GM19372 (cell line): ENCODE results near the gene CREB3L2.
A peak's percentile ranks its signal among the peaks of the same experiment; 100 is the strongest.
"Not testable (repeated sequence)": the region's sequence is repeated elsewhere in the genome, so short reads cannot be mapped to it uniquely, and the experiment has no call there.

Experiments used
- ATAC-seq: cut with Tn5 transposase; IDR thresholded peaks from one replicate; pipeline ENCODE4 v1.9.1; 2021; ENCODE audit warnings: mild to moderate bottlenecking, low read depth, moderate library complexity; ENCODE audit not compliant: unreplicated experiment

CREB3L2 gene

GRCh38 chr7:137908106-137908505 lies 93.8 kb downstream of the CREB3L2 start:
- no peak for ATAC-seq

- ATAC-seq = not testable (repeated sequence)
Measured at GRCh38 chr7:137906636-137907035, 95.2 kb downstream of the CREB3L2 start.

GRCh38 chr7:137904833-137905232 lies 97.1 kb downstream of the CREB3L2 start:
- no peak for ATAC-seq

GRCh38 chr7:137903382-137904169 lies 98.3 kb downstream of the CREB3L2 start:
- peak; percentile 66 for ATAC-seq

GRCh38 chr7:137900137-137900536 lies 101.7 kb downstream of the CREB3L2 start:
- no peak for ATAC-seq

GRCh38 chr7:137898839-137899721 lies 102.8 kb downstream of the CREB3L2 start:
- ATAC-seq = peak; percentile 61

- peak; percentile 63 for ATAC-seq
Measured at GRCh38 chr7:137895301-137896221, 106.3 kb downstream of the CREB3L2 start.

- no peak for ATAC-seq
Measured at GRCh38 chr7:137893143-137893742, 108.6 kb downstream of the CREB3L2 start.

- no peak for ATAC-seq
Measured at GRCh38 chr7:137891016-137891655, 110.8 kb downstream of the CREB3L2 start.

- no peak for ATAC-seq
Measured at GRCh38 chr7:137890449-137890921, 111.4 kb downstream of the CREB3L2 start.

- no peak for ATAC-seq
Measured at GRCh38 chr7:137888241-137888640, 113.6 kb downstream of the CREB3L2 start.

GRCh38 chr7:137886746-137887145 lies 115.1 kb downstream of the CREB3L2 start:
- ATAC-seq = no peak

GRCh38 chr7:137886281-137886680 lies 115.6 kb downstream of the CREB3L2 start:
- no peak for ATAC-seq

GRCh38 chr7:137885678-137886077 lies 116.2 kb downstream of the CREB3L2 start:
- ATAC-seq = no peak

- no peak for ATAC-seq
Measured at GRCh38 chr7:137882806-137883205, 119.1 kb downstream of the CREB3L2 start.

GRCh38 chr7:137882261-137882668 lies 119.6 kb downstream of the CREB3L2 start:
- ATAC-seq = peak; percentile 85

GRCh38 chr7:137881607-137882260 lies 120.2 kb downstream of the CREB3L2 start:
- ATAC-seq = no peak

- ATAC-seq = no peak
Measured at GRCh38 chr7:137880432-137880831, 121.5 kb downstream of the CREB3L2 start.
